Trophoblast cell (in vitro differentiated cells and primary cell): ENCODE data around the gene LSR.
"Not testable (repeated sequence)": the region's sequence is repeated elsewhere in the genome, so short reads cannot be mapped to it uniquely, and the experiment has no call there.

Experiments used
- DNase-seq, 2 donors: peaks; one replicate each; pipeline ENCODE4 v3.0.0-alpha.2; 2016
- H2AFZ ChIP-seq: 2 replicates; pipeline ENCODE4 v1.6.1; 2013; ENCODE audit warnings: low read length, moderate library complexity, mild to moderate bottlenecking; ENCODE audit not compliant: insufficient read depth, poor library complexity
- H2AK5ac ChIP-seq: 2 replicates; pipeline ENCODE4 v1.6.1; 2013; ENCODE audit warnings: mild to moderate bottlenecking, low read length
- H2BK120ac ChIP-seq: 2 replicates; pipeline ENCODE4 v1.6.1; 2013; ENCODE audit warnings: low read length, mild to moderate bottlenecking, moderate library complexity; ENCODE audit not compliant: insufficient read depth, poor library complexity
- H2BK12ac ChIP-seq: 2 replicates; pipeline ENCODE4 v1.6.1; 2013; ENCODE audit warnings: mild to moderate bottlenecking, low read length, moderate library complexity
- H2BK5ac ChIP-seq: 2 replicates; pipeline ENCODE4 v1.6.1; 2013; ENCODE audit warnings: low read length, low read depth, moderate library complexity, mild to moderate bottlenecking; ENCODE audit not compliant: poor library complexity
- H3K14ac ChIP-seq: 2 replicates; pipeline ENCODE4 v1.6.1; 2013; ENCODE audit warnings: mild to moderate bottlenecking, low read length
- H3K18ac ChIP-seq: 2 replicates; pipeline ENCODE4 v1.6.1; 2013; ENCODE audit warnings: mild to moderate bottlenecking, low read length
- H3K23ac ChIP-seq: 2 replicates; pipeline ENCODE4 v1.6.1; 2013; ENCODE audit warnings: low read length
- H3K27ac ChIP-seq: 2 replicates; pipeline ENCODE4 v1.5.1; 2013; ENCODE audit warnings: low read depth, mild to moderate bottlenecking, inconsistent platforms, low read length, moderate library complexity
- H3K27me3 ChIP-seq: 2 replicates; pipeline ENCODE4 v1.6.1; 2013; ENCODE audit warnings: inconsistent platforms, mild to moderate bottlenecking, low read length, moderate library complexity; ENCODE audit not compliant: insufficient read depth
- H3K36me3 ChIP-seq, 2 experiments: 1 replicate in 1 of 2; 2 replicates in 1 of 2; pipeline ENCODE4 v1.6.1; 2013; ENCODE audit warnings: low read length in 2 of 2, mild to moderate bottlenecking in 2 of 2, moderate library complexity in 1 of 2; ENCODE audit not compliant: insufficient read depth in 2 of 2, control insufficient read depth in 1 of 2
- H3K4ac ChIP-seq: 2 replicates; pipeline ENCODE4 v1.6.1; 2013; ENCODE audit warnings: low read depth, mild to moderate bottlenecking, low read length, moderate library complexity
- H3K4me1 ChIP-seq, 2 experiments: 1 replicate in 1 of 2; 2 replicates in 1 of 2; pipeline ENCODE4 v1.6.1; 2013; ENCODE audit warnings: low read length in 2 of 2, mild to moderate bottlenecking in 2 of 2, moderate library complexity in 1 of 2; ENCODE audit not compliant: insufficient read depth in 2 of 2, control insufficient read depth in 1 of 2
- H3K4me2 ChIP-seq: 2 replicates; pipeline ENCODE4 v1.6.1; 2013; ENCODE audit warnings: inconsistent platforms, mild to moderate bottlenecking, low read length, moderate library complexity
- H3K4me3 ChIP-seq: 2 replicates; pipeline ENCODE4 v1.5.1; 2013; ENCODE audit warnings: mild to moderate bottlenecking, low read depth, low read length, inconsistent platforms
- H3K79me1 ChIP-seq: one replicate; pipeline ENCODE4 v1.6.1; 2013; ENCODE audit warnings: low read length
- H3K79me2 ChIP-seq: 2 replicates; pipeline ENCODE4 v1.6.1; 2013; ENCODE audit warnings: low read length, mild to moderate bottlenecking; ENCODE audit not compliant: control insufficient read depth, insufficient read depth, poor library complexity
- H3K9ac ChIP-seq: 2 replicates; pipeline ENCODE4 v1.6.1; 2013; ENCODE audit warnings: mild to moderate bottlenecking, low read length
- H3K9me3 ChIP-seq: 2 replicates; pipeline ENCODE4 v1.6.1; 2013; ENCODE audit warnings: low read depth, mild to moderate bottlenecking, control low read depth, inconsistent platforms, low read length; ENCODE audit not compliant: insufficient read depth
- H4K12ac ChIP-seq: 2 replicates; pipeline ENCODE4 v1.6.1; 2013; ENCODE audit warnings: low read depth, mild to moderate bottlenecking, low read length, moderate library complexity
- H4K8ac ChIP-seq: 2 replicates; pipeline ENCODE4 v1.6.1; 2013; ENCODE audit warnings: low read depth, mild to moderate bottlenecking, low read length, moderate library complexity
- H4K91ac ChIP-seq: one replicate; pipeline ENCODE4 v1.6.1; 2013; ENCODE audit warnings: low read depth, mild to moderate bottlenecking, low read length, moderate library complexity
- WGBS: extraction: QIAGEN DNeasy Blood & Tissue Kit; methylation state at CpG from one replicate; pipeline ENCODE4 v1.1.7; 2013; ENCODE audit warnings: missing lambda C conversion rate; ENCODE audit not compliant: insufficient read length, insufficient coverage; ENCODE audit errors: extremely low coverage; 5-methylcytosine and 5-hydroxymethylcytosine counted together

Gene LSR

DNA sequence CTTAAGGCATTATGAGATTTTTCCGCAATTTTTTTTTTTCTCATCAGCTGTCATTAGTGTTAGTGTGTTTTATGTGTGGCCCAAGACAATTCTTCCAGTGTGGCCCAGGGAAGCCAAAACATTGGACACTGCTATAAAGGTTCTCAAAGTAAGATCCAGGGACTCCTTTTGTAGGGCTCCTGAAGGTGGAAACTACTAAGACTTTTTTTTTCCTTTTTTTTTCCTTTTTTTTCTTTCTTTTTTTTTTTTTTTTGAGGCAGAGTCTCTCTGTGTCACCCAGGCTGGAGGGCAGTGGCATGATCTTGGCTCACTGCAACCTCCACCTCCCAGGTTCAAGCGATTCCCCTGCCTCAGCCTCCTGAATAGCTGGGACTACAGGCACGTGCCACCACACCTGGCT is 36.7 kb downstream of the LSR start:
- H3K79me1 ChIP-seq, H3K4me2 ChIP-seq, H2AFZ ChIP-seq, H3K23ac ChIP-seq, H3K4me1 ChIP-seq, H3K27me3 ChIP-seq, H3K18ac ChIP-seq, H3K79me2 ChIP-seq, H3K14ac ChIP-seq, H3K36me3 ChIP-seq, H2BK12ac ChIP-seq, H3K9me3 ChIP-seq, H3K4me3 ChIP-seq, H3K27ac ChIP-seq, DNase-seq, H4K8ac ChIP-seq, H4K91ac ChIP-seq, H2BK5ac ChIP-seq, H3K4ac ChIP-seq, H2AK5ac ChIP-seq, H3K9ac ChIP-seq, H2BK120ac ChIP-seq, H4K12ac ChIP-seq: not testable (repeated sequence)
- WGBS, result no CpG with 5 or more reads among the region's 3 CpGs

DNA sequence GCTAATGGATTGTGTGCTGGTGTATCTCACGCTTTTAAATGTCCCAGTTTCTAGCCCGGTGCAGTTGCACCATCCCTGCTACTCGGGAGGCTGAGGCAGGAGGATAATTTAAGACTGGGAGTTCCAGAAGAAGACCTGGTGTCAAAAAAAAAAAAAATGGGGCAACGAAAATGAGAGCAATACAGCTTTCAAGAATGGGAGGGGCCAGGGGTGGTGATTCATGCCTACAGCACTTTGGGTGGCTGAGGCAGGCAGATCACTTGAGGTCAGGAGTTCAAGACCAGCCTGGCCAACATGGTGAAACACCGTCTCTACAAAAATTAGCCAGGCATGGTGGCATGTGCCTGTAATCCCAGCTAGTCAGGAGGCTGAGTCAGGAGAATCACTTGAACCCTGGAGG is 37.3 kb downstream of the LSR start:
- not testable (repeated sequence) for H2AFZ ChIP-seq, H4K12ac ChIP-seq, H4K91ac ChIP-seq, H3K14ac ChIP-seq, H3K23ac ChIP-seq, H2AK5ac ChIP-seq, H4K8ac ChIP-seq, H3K9ac ChIP-seq, H3K4ac ChIP-seq, H3K27me3 ChIP-seq, H3K9me3 ChIP-seq, H2BK5ac ChIP-seq, H3K4me2 ChIP-seq, DNase-seq, H3K4me3 ChIP-seq, H3K4me1 ChIP-seq, H3K18ac ChIP-seq, H3K27ac ChIP-seq, H3K79me1 ChIP-seq, H2BK12ac ChIP-seq, H2BK120ac ChIP-seq, H3K79me2 ChIP-seq, H3K36me3 ChIP-seq
- no CpG with 5 or more reads among the region's 5 CpGs for WGBS

DNA sequence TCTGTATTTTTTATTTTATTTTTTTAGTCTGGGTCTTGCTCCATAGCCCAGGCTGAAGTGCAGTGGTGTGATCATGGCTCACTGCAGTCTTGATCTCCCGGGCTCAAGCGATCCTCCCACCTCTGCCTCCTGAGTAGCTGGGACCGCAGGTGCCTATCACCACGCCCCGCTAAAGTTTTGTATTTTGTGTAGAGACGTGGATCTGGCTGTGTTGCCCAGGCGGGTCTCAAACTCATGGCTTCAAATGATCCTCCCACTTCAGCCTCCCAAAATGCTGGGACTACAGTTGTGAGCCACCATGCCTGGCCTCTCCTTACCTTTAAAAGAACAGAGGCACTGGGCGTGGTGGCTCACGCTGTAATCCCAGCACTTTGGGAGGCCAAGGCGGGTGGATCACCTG is 38.9 kb downstream of the LSR start:
- Histone ChIP-seq H3K4ac (no peak overlapping the region), H4K8ac (no peak overlapping the region), H4K12ac (no peak overlapping the region), H2BK5ac (no peak overlapping the region), H4K91ac (no peak overlapping the region), H2AFZ (no peak overlapping the region), H3K4me3 (no peak overlapping the region), H2BK120ac (no peak overlapping the region), H2AK5ac (no peak overlapping the region), H3K23ac (no peak overlapping the region), H3K9me3 (no peaks in the 10 kb centered on the region), H3K79me2 (no peaks in the 10 kb centered on the region), H3K79me1 (no peaks in the 10 kb centered on the region), H3K36me3 (no peaks in the 10 kb centered on the region), H2BK12ac (no peak overlapping the region), H3K27ac (no peak overlapping the region), H3K27me3 (no peaks in the 10 kb centered on the region), H3K9ac (no peak overlapping the region), H3K4me2 (no peak overlapping the region), H3K18ac (no peak overlapping the region), H3K14ac (no peak overlapping the region), H3K4me1 (peaks cover 0 to 2% of the 10 kb centered on the region in 2 experiments)
- no CpG with 5 or more reads among the region's 10 CpGs for WGBS
- no peak for DNase-seq

DNA sequence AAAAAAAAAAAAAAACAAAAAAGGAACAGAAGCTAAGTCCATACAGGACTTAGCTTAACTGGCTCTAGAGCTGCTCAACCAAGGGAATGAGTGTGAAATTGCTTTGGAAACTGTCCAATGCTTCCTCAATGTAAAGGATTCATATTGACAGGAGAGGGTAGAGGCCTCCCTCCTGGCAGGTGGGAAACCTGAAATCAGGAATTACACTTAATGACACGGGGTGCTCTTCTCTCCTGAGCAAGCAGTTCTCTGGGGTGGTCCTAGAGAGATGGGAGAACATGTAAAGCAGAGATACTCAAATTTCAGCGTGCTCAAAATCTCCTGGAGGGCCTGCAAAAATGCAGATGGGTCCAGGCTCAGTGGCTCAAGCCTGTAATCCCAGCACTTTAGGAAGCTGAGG is 39.5 kb downstream of the LSR start:
- WGBS, result no CpG with 5 or more reads among the region's 2 CpGs
- Histone ChIP-seq H4K91ac (no peak overlapping the region), H2AK5ac (no peak overlapping the region), H3K27ac (no peak overlapping the region), H2AFZ (no peak overlapping the region), H3K79me1 (no peaks in the 10 kb centered on the region), H3K79me2 (no peaks in the 10 kb centered on the region), H3K18ac (no peak overlapping the region), H3K36me3 (no peaks in the 10 kb centered on the region), H3K14ac (no peak overlapping the region), H4K12ac (no peak overlapping the region), H3K4me1 (peaks cover 0 to 2% of the 10 kb centered on the region in 2 experiments), H4K8ac (no peak overlapping the region), H3K4me2 (no peak overlapping the region), H3K27me3 (no peaks in the 10 kb centered on the region), H2BK5ac (no peak overlapping the region), H3K9ac (no peak overlapping the region), H3K23ac (no peak overlapping the region), H2BK120ac (no peak overlapping the region), H3K9me3 (no peaks in the 10 kb centered on the region), H3K4me3 (no peak overlapping the region), H2BK12ac (no peak overlapping the region), H3K4ac (no peak overlapping the region)
- no peak for DNase-seq
